ENCODE measurements around the gene GPC1.

The GPC1 gene

DNA sequence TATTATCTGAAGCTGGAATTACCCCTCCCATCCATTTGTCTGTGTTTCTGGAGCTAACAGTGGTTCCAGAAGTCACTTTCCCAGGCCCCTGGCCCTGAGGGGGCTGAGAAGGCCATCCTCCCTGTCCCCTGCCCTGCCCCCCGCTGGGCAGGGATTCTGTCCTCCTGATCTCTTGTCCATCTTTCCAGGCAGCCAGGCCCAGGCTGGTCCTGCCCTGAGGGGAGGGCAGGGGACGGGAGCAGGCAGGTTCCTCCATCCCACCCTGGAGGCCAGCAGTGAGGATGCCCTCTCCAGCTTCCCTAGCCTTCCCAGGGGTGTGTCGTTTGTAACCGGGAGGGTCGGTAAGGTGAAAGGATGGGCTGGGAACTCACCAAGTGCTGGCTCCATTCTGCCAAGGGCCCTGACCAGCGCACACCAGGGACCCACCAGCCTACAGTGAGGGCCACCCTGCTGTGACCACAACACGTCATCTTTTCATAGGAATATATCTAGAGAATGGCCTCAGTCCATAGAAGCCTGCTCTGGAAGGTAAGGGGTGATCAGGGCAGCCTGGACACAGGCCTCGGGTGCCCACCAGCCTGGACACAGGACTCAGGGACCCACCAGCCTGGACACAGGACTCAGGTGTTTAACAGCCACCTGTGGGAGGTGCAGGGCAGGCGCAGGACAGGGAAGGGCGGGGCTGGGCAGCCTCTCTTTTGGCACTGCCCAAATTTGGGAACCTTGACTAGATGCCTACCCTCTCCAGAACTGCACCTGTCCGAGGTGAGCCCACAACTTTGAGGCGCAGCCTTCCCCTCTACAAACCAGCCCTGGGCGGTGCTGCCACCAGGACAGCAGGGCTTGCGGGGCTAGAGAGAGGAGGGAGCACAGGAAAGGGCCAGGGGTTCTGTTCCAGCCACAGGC, 35.8 kb upstream of the GPC1 start:
- Histone ChIP-seq H4K20me1 (ENCODE audit: insufficient read depth, low read length) (no peaks in the 10 kb centered on the region), H3K4me3 (ENCODE audit: low read depth, low read length, poor library complexity, severe bottlenecking) (no peak overlapping the region), H3K9me3 (ENCODE audit: low read length) (no peaks in the 10 kb centered on the region), H2AFZ (ENCODE audit: low read length) (no peak overlapping the region), H3K27ac (ENCODE audit: low read depth, low read length, poor library complexity, severe bottlenecking) (no peak overlapping the region), H3F3A (ENCODE audit: insufficient read depth, low read length) (no peaks in the 10 kb centered on the region), H3K9ac (ENCODE audit: low read length) (no peak overlapping the region), H3K9me2 (ENCODE audit: low read depth, low read length) (no peaks in the 10 kb centered on the region), H3K79me2 (ENCODE audit: insufficient read depth, low read length) (no peaks in the 10 kb centered on the region), H3K36me3 (ENCODE audit: insufficient read depth, low read length) (no peaks in the 10 kb centered on the region), H3K4me1 (ENCODE audit: insufficient read depth, low read length, severe bottlenecking) (no peaks in the 10 kb centered on the region), H3K4me2 (ENCODE audit: low read length) (no peak overlapping the region), H3K27me3 (ENCODE audit: insufficient read depth, low read length) (peaks cover 5% of the 10 kb centered on the region; the same call in 1 of the 2 replicates)
- TF ChIP-seq EZH2 (IDR thresholded peaks at IDR 0.05; ENCODE audit: borderline replicate concordance, low read length) (no peak), CTCF (IDR thresholded peaks at IDR 0.05; ENCODE audit: low read length) (no peak)

DNA sequence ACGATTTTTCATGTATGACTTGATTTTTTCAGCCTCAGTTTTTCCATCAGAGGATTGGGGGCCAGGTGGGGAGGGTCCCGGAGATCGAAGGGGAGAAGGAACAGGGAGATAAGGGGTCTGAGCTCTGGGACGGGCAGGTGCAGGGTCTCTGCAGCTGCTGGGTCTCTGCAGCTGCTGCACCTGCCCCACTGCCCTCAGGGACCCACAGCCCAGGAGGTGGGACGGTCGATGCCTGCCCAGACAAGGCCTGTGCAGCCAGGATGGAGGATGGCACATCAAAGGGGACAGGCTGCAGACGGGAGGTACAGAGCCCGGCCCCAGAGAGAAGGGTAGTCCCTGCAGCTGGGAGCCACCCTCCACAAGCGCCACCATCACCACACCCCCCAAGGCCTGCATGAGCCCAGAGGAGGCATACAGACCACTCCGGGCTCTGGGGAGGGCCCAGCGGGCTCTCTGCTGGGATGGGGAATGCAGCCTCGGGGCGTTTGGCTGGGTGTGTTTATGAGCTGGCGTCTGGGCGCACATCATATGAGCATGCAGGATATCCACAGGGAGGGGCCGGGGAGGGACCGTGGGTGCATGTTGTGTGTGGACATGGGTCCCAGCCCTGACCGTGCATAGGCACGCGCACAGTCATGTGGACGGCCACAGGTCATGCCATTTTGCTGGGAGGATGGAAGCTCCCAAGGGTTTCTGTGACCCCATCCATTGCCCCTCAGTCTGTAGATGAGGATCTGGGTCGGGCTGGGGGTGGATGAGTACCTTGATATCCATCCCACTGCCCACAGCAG, 34.9 kb upstream of the GPC1 start:
- Histone ChIP-seq H3K27me3 (ENCODE audit: insufficient read depth, low read length) (peaks cover 5% of the 10 kb centered on the region; the same call in 1 of the 2 replicates), H3K27ac (ENCODE audit: low read depth, low read length, poor library complexity, severe bottlenecking) (no peak overlapping the region), H3F3A (ENCODE audit: insufficient read depth, low read length) (no peaks in the 10 kb centered on the region), H3K4me1 (ENCODE audit: insufficient read depth, low read length, severe bottlenecking) (no peaks in the 10 kb centered on the region), H3K4me3 (ENCODE audit: low read depth, low read length, poor library complexity, severe bottlenecking) (no peak overlapping the region), H3K4me2 (ENCODE audit: low read length) (no peak overlapping the region), H4K20me1 (ENCODE audit: insufficient read depth, low read length) (no peaks in the 10 kb centered on the region), H3K9me3 (ENCODE audit: low read length) (no peaks in the 10 kb centered on the region), H3K36me3 (ENCODE audit: insufficient read depth, low read length) (no peaks in the 10 kb centered on the region), H3K79me2 (ENCODE audit: insufficient read depth, low read length) (no peaks in the 10 kb centered on the region), H3K9me2 (ENCODE audit: low read depth, low read length) (no peaks in the 10 kb centered on the region), H2AFZ (ENCODE audit: low read length) (no peak overlapping the region), H3K9ac (ENCODE audit: low read length) (no peak overlapping the region)
- TF ChIP-seq EZH2 (IDR thresholded peaks at IDR 0.05; ENCODE audit: borderline replicate concordance, low read length) (no peak), CTCF (IDR thresholded peaks at IDR 0.05; ENCODE audit: low read length) (no peak)

DNA sequence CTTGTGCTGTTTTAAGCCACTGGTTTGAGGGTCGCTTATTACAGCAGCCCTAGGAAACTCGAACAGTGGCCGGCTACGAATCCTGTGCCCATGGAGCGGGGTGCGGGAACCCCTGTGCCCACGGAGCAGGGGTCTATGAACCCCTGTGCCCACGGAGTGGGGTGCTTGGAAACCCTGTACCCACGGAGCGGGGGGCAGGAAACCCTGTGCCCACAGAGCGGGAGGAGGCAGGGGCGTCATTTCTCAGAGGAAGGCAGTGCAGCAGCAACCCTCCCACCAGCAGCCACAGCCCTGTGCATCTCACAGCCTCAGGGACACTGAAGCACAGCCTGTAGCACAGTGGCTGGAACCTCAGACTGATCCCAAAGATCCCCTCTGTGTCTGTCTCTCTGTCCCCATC, 34.2 kb upstream of the GPC1 start:
- Histone ChIP-seq H3K9ac (ENCODE audit: low read length) (no peak overlapping the region), H2AFZ (ENCODE audit: low read length) (no peak overlapping the region), H3K36me3 (ENCODE audit: insufficient read depth, low read length) (no peaks in the 10 kb centered on the region), H3K27me3 (ENCODE audit: insufficient read depth, low read length) (peaks cover 5% of the 10 kb centered on the region; the same call in 1 of the 2 replicates), H3K9me2 (ENCODE audit: low read depth, low read length) (no peaks in the 10 kb centered on the region), H3K9me3 (ENCODE audit: low read length) (no peaks in the 10 kb centered on the region), H3K4me2 (ENCODE audit: low read length) (no peak overlapping the region), H3K27ac (ENCODE audit: low read depth, low read length, poor library complexity, severe bottlenecking) (no peak overlapping the region), H3K4me1 (ENCODE audit: insufficient read depth, low read length, severe bottlenecking) (no peaks in the 10 kb centered on the region), H3K79me2 (ENCODE audit: insufficient read depth, low read length) (no peaks in the 10 kb centered on the region), H4K20me1 (ENCODE audit: insufficient read depth, low read length) (no peaks in the 10 kb centered on the region), H3F3A (ENCODE audit: insufficient read depth, low read length) (no peaks in the 10 kb centered on the region), H3K4me3 (ENCODE audit: low read depth, low read length, poor library complexity, severe bottlenecking) (no peak overlapping the region)
- no peak for TF ChIP-seq CTCF (IDR thresholded peaks at IDR 0.05; ENCODE audit: low read length)
- no peak for TF ChIP-seq EZH2 (IDR thresholded peaks at IDR 0.05; ENCODE audit: borderline replicate concordance, low read length)
